WTC11 (cell line): Measurements from ENCODE around the gene AGFG2.
"Not testable (repeated sequence)": the region's sequence is repeated elsewhere in the genome, so short reads cannot be mapped to it uniquely, and the experiment has no call there.

ENCODE experiments used
- ESRRA ChIP-seq: sonication (generic); formaldehyde crosslinking; IDR thresholded peaks from 2 replicates; pipeline ENCODE4 v1.8.1; 2022; ENCODE audit warnings: mild to moderate bottlenecking, missing genetic modification reagents, borderline replicate concordance
- NFYB ChIP-seq: sonication (generic); formaldehyde crosslinking; conservative IDR thresholded peaks from 2 replicates; pipeline ENCODE4 v1.8.0; 2022; ENCODE audit warnings: low read depth, missing genetic modification reagents
- ZBTB21 ChIP-seq: sonication (generic); formaldehyde crosslinking; IDR thresholded peaks from 2 replicates; pipeline ENCODE4 v1.8.1; 2023; ENCODE audit warnings: mild to moderate bottlenecking, missing genetic modification reagents, borderline replicate concordance
- TF ChIP-seq, protein P1 (sequence below): fragments of 200-600 bp; IDR thresholded peaks from 2 replicates; pipeline ENCODE4 v1.8.0; 2022; ENCODE audit warnings: antibody characterized with exemption
- TF ChIP-seq, protein P2 (sequence below): sonication (generic); formaldehyde crosslinking; conservative IDR thresholded peaks from 2 replicates; pipeline ENCODE4 v1.8.1; 2022; ENCODE audit warnings: mild to moderate bottlenecking, missing genetic modification reagents

GRCh38 chr7:100504031-100504430 is 35.0 kb upstream of the AGFG2 start:
- TF ChIP-seq ESRRA (CRISPR knock-in tag); ZBTB21 (CRISPR knock-in tag); NFYB: not testable (repeated sequence)
- TF ChIP-seq, protein P1, sequence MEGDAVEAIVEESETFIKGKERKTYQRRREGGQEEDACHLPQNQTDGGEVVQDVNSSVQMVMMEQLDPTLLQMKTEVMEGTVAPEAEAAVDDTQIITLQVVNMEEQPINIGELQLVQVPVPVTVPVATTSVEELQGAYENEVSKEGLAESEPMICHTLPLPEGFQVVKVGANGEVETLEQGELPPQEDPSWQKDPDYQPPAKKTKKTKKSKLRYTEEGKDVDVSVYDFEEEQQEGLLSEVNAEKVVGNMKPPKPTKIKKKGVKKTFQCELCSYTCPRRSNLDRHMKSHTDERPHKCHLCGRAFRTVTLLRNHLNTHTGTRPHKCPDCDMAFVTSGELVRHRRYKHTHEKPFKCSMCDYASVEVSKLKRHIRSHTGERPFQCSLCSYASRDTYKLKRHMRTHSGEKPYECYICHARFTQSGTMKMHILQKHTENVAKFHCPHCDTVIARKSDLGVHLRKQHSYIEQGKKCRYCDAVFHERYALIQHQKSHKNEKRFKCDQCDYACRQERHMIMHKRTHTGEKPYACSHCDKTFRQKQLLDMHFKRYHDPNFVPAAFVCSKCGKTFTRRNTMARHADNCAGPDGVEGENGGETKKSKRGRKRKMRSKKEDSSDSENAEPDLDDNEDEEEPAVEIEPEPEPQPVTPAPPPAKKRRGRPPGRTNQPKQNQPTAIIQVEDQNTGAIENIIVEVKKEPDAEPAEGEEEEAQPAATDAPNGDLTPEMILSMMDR = not testable (repeated sequence)
- TF ChIP-seq, protein P2, sequence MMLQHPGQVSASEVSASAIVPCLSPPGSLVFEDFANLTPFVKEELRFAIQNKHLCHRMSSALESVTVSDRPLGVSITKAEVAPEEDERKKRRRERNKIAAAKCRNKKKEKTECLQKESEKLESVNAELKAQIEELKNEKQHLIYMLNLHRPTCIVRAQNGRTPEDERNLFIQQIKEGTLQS (CRISPR knock-in tag) = not testable (repeated sequence)
